ENCODE results near the gene TP53AIP1.

The TP53AIP1 gene

DNA sequence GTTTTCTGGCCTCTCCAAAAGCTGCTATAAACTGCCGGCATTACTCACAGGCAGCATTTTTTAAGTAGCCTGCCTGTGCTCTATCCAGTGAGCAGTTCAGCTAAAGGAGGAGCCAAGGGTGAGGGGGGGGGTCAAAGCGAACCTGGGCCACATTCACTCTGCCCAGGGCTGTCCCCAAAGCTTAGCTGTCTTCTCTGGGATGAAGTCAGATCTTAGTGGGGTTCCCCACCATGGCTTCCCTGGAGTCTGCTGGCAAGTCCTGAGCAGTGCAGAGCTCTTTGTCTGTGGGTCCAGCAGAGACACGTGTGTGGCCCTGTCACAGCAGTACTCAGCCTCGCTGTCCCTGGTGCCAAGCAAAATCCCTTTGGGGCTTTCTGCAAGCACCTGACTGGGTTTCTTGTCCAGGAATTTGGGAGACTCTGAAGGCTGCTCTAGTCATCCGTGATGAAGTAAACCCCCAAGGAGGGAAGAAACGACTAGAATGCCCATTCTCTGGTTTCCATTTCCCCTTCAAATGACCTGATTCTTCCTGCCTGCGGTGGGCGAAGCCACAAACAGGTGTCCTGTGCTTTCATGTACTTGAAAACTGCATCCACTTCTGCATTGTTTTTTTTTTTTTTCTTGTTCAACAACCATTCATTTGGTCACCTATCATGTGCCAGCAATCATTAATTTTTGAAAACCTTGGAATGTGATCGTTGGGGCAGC is 48.9 kb downstream of the TP53AIP1 start:
- TF ChIP-seq, protein P1, sequence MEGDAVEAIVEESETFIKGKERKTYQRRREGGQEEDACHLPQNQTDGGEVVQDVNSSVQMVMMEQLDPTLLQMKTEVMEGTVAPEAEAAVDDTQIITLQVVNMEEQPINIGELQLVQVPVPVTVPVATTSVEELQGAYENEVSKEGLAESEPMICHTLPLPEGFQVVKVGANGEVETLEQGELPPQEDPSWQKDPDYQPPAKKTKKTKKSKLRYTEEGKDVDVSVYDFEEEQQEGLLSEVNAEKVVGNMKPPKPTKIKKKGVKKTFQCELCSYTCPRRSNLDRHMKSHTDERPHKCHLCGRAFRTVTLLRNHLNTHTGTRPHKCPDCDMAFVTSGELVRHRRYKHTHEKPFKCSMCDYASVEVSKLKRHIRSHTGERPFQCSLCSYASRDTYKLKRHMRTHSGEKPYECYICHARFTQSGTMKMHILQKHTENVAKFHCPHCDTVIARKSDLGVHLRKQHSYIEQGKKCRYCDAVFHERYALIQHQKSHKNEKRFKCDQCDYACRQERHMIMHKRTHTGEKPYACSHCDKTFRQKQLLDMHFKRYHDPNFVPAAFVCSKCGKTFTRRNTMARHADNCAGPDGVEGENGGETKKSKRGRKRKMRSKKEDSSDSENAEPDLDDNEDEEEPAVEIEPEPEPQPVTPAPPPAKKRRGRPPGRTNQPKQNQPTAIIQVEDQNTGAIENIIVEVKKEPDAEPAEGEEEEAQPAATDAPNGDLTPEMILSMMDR (IDR thresholded peaks at IDR 0.05; ENCODE audit: low read depth, low read length), result no peak

DNA sequence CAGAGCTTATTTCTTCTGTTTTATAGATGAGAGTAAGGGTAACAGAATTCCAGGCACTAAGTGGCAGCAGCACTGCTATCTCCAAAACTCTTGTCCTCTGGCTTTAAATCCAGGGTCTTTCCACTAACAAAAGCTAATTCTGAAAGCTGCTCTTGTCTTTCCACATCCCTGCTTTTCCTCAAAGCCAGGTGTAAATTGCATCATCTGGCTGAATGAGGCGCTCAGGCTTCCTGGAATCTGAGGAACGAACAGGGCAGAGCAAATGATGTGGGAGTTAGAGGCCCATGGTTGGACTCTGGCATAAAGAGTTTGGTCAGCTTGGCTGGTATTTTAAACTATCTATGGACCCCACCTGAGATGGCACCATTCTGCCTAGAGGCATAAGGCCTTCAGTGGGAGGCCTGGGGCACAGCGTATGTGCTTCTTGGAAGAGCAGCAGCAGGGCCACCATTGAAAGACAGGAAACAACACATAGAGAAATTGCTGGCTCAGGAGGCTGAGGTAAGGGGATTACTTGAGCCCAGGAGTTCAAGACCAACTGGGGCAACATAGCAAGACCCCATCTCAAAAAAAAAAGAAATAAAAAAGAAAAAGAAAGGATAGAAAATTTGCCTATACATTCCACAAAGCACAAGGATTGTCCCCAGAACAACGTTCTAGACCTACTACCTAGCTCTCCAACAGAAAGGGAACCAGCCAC is 49.7 kb downstream of the TP53AIP1 start:
- H3K4me3 ChIP-seq (ENCODE audit: low read depth, low read length), result no peak overlapping the region
- TF ChIP-seq, protein P1 (IDR thresholded peaks at IDR 0.05; ENCODE audit: low read depth, low read length), result no peak

More for the DNA sequence above, 48.9 kb downstream of the TP53AIP1 start:
- no peak overlapping the region for H3K4me3 ChIP-seq (ENCODE audit: low read depth, low read length)

DNA sequence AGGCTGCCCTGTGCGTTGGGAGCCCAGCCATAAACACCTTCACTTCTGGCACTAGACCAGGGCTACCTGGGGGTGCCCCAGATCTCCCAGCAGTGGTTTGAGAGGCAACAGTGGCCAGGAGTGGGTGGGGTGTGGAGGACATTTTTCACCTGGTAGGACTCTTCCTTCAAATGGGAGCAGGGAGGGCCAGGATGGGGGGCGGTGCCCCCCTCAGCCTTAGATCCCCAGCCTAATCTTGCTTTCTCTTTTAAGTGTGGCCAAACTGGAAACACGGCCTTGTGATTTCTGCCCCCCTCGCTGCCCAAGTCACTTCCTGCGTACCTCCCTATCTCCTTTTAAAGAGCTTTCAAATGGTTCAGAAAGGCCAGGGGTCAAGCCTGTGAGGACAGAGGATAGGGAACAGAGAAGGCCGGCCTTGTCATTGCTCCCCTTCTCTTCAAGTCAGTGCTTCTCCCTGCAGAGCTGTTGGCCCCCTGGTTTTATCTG is 50.7 kb downstream of the TP53AIP1 start:
- no peak overlapping the region for H3K4me3 ChIP-seq (ENCODE audit: low read depth, low read length)

DNA sequence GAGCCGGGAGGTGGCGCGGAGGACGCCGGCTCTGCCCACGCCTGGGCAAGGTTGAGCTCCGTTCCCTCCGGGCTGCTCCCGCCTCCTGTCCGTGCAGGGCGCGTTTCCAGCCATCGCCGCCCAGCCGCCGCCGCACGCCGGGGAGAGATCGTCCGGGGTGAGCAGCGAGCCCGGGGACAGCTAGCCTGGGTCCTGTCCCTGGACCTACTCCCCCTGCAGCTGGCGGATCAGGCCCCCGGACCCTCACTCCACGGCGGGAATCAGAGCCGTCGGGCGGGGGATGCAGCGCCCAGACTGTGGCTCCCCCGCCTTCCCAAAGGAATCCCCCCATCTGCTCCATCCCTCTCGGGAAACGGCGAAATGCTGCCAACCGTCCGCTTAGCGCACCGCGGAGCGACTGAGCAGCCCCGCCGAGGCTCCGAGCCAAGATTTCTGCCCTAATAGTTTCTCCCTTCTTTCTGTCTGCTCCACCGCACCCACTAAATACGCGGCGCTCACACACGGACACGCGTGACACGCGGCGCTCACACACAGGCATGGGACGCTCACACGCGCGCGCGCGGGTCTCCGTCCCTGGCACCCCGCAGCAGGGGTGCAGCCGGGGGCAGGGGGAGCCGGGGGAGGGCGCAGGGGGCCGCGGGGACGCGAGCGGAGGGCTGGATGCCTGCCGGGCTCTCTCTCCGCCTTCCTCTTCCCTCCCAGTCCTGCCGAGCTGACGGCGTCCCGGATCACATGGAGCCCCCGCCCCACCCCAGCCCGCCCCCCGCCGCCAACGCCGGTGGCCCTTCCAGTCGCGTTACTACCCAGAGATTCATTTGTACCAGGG is 51.9 kb downstream of the TP53AIP1 start, which contains the start of gene KCNJ5:
TSS of gene KCNJ5 (plus strand) at position 814 of the 826 bp plus-strand sequence. CDS start 19,918 bp downstream, outside the sequence.
- H3K4me3 ChIP-seq (ENCODE audit: low read depth, low read length), result peak within 1 kb of the TSS; percentile 62
- TF ChIP-seq, protein P1 (IDR thresholded peaks at IDR 0.05; ENCODE audit: low read depth, low read length), result no peak

More for the DNA sequence above, 50.7 kb downstream of the TP53AIP1 start:
- TF ChIP-seq, protein P1 (IDR thresholded peaks at IDR 0.05; ENCODE audit: low read depth, low read length), result no peak

DNA sequence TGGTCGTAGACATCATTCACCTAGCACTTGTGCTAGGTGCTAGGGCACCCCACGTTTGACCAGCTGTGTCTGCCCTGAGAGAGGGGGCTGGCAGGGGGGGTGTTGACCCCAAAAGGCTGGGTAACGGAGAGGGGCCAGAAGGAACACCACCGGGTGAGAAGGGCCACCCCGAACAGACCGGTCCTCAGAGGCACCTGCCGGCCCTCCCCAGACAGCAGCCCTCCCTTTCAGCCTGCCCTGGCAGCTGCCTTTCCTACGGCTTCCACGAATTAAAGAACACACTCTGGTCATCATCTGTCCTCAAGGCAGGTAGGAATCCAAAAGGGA is 52.5 kb downstream of the TP53AIP1 start:
- H3K4me3 ChIP-seq (ENCODE audit: low read depth, low read length), result peak overlapping the region; percentile 62
- TF ChIP-seq, protein P1 (IDR thresholded peaks at IDR 0.05; ENCODE audit: low read depth, low read length), result no peak

DNA sequence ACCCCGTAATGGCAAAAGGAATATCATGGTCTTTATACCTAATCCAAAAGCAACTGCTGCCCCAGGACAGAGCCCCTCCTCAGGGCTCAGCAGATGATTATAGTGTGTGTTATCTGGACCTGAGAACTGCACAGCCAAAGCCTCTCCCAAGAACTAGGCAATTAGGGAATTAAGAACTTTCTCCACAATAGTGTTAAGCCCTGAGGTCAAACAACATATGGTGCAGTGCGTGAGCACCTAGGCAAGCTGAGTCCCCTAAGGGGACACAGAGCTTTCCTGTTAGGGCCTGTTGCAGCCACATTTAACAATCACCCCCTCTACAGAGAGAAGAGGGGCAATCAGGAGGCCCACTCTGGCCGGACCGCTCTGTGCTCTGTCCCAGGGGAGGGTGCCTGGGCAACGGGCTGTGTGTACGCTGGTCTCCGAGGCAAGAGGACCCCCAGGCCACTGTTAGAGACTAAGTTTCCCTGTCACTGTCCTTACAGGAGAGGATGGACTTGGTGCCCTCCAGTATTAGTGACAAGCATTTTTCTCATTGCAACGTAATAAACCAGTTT is 52.9 kb downstream of the TP53AIP1 start:
- no peak overlapping the region for H3K4me3 ChIP-seq (ENCODE audit: low read depth, low read length)
- TF ChIP-seq, protein P1 (IDR thresholded peaks at IDR 0.05; ENCODE audit: low read depth, low read length), result no peak

All from WI38 (cell line).